A549 (cell line): ENCODE measurements around the gene TMOD2. TPM values are rescaled to one million over a fixed set of nuclear protein-coding genes. Genes with fewer than 3 reads are reported as not detected.

Experiments used
- ATAC-seq, 2 experiments: fragments of 200-7000 bp in 1 of 2; fragments of >200 bp in 1 of 2; cut with Nextera tagmentation in 1 of 2; cut with Tn5 transposase in 1 of 2; 3 replicates each; pipeline versions ENCODE4 v1.8.0 to v1.9.1; 2018 to 2020; ENCODE audit warnings: mild to moderate bottlenecking in 1 of 2, moderate library complexity in 1 of 2
- CTCF ChIA-PET: fragments of 300-600 bp; sonication (Branson Sonifier 250); formaldehyde crosslinking; extraction: SDS; loops from one replicate; lab custom pipeline; 2021; ENCODE audit warnings: antibody characterized with exemption, inconsistent platforms; lab: Yijun Ruan, JAX
- POLR2A ChIA-PET: fragments of 350-600 bp; formaldehyde crosslinking; extraction: SDS; loops from one replicate; lab custom pipeline; 2021; ENCODE audit warnings: antibody characterized with exemption, inconsistent platforms; lab: Yijun Ruan, JAX
- DNase-seq, 2 experiments: peaks; one replicate each; pipeline versions ENCODE4 v3.0.0 to v3.0.0-alpha.2; 2011 to 2016; ENCODE audit warnings: low read depth in 1 of 2, low spot score in 1 of 2
- FAIRE-seq: peaks from 2 replicates; lab custom pipeline; 2011; peaks lifted over from hg19 to GRCh38; lab: Jason Lieb, UNC
- H3K27ac ChIP-seq, 2 experiments: fragments of >200 bp; sonication (Bioruptor Twin); formaldehyde crosslinking; 3 replicates each; pipeline ENCODE4 v1.5.1; 2016 to 2017
- H3K4me1 ChIP-seq: fragments of >200 bp; sonication (Bioruptor Twin); formaldehyde crosslinking; 3 replicates; pipeline ENCODE4 v1.6.1; 2016
- H3K4me2 ChIP-seq: fragments of >200 bp; sonication (Bioruptor Twin); formaldehyde crosslinking; 3 replicates; pipeline ENCODE4 v1.6.1; 2016
- H3K4me3 ChIP-seq: fragments of >200 bp; sonication (Bioruptor Twin); formaldehyde crosslinking; 3 replicates; pipeline ENCODE4 v1.5.1; 2016
- H3K9me3 ChIP-seq: fragments of >200 bp; sonication (Bioruptor Twin); formaldehyde crosslinking; 3 replicates; pipeline ENCODE4 v1.6.1; 2016
- BHLHE40 ChIP-seq: IDR thresholded peaks from 2 replicates; pipeline ENCODE4 v1.6.1; 2012; ENCODE audit warnings: low read depth, low read length, inconsistent platforms
- CBX8 ChIP-seq: fragments of 200-600 bp; sonication (generic); IDR thresholded peaks from 2 replicates; pipeline ENCODE4 v1.6.1; 2016
- CHD2 ChIP-seq: fragments of 150-350 bp; IDR thresholded peaks from 2 replicates; pipeline ENCODE4 v1.6.1; 2014; ENCODE audit warnings: low read length; ENCODE audit not compliant: partially characterized antibody
- EHF ChIP-seq: fragments of 250-450 bp; sonication (Bioruptor Pico); IDR thresholded peaks from 2 replicates; pipeline ENCODE4 v1.5.0; 2020; ENCODE audit warnings: mild to moderate bottlenecking
- ESRRA ChIP-seq: fragments of 150-350 bp; IDR thresholded peaks from 2 replicates; pipeline ENCODE4 v1.6.1; 2014; ENCODE audit warnings: mild to moderate bottlenecking, low read length, borderline replicate concordance
- FOSB ChIP-seq: fragments of 250-450 bp; sonication (Bioruptor Pico); IDR thresholded peaks from 2 replicates; pipeline ENCODE4 v1.5.0; 2020; ENCODE audit warnings: mild to moderate bottlenecking, moderate library complexity
- FOSL2 ChIP-seq, 2 experiments: fragments of 450-650 bp in 1 of 2; fragments of >200 bp in 1 of 2; sonication (Bioruptor Twin) in 1 of 2; formaldehyde crosslinking; IDR thresholded peaks; 2 replicates each; pipeline versions ENCODE4 v1.5.0 to v1.6.1; 2016 to 2020; ENCODE audit warnings: mild to moderate bottlenecking in 1 of 2, moderate library complexity in 1 of 2
- FOXS1 ChIP-seq: fragments of 250-450 bp; sonication (Bioruptor Pico); IDR thresholded peaks from 2 replicates; pipeline ENCODE4 v1.5.0; 2020; ENCODE audit warnings: mild to moderate bottlenecking, moderate library complexity
- GATA3 ChIP-seq: IDR thresholded peaks from 2 replicates; pipeline ENCODE4 v1.6.1; 2012; ENCODE audit warnings: borderline replicate concordance
- HDAC2 ChIP-seq: fragments of 200-600 bp; sonication (generic); IDR thresholded peaks from 2 replicates; pipeline ENCODE4 v1.6.1; 2016
- HOXA7 ChIP-seq: fragments of 250-450 bp; sonication (Bioruptor Pico); IDR thresholded peaks from 2 replicates; pipeline ENCODE4 v1.5.0; 2020; ENCODE audit warnings: mild to moderate bottlenecking, moderate library complexity
- HOXB5 ChIP-seq: fragments of 250-450 bp; sonication (Bioruptor Pico); IDR thresholded peaks from 2 replicates; pipeline ENCODE4 v1.5.0; 2020; ENCODE audit warnings: mild to moderate bottlenecking, moderate library complexity
- MAZ ChIP-seq: fragments of 150-350 bp; IDR thresholded peaks from 2 replicates; pipeline ENCODE4 v1.6.1; 2014; ENCODE audit warnings: antibody characterized with exemption, low read depth, low read length, borderline replicate concordance
- NPAS2 ChIP-seq: fragments of 250-450 bp; sonication (Bioruptor Pico); IDR thresholded peaks from 2 replicates; pipeline ENCODE4 v1.8.0; 2022; ENCODE audit warnings: mild to moderate bottlenecking, moderate library complexity, borderline replicate concordance
- PHF8 ChIP-seq: fragments of 200-600 bp; sonication (generic); IDR thresholded peaks from 2 replicates; pipeline ENCODE4 v1.6.1; 2016; ENCODE audit warnings: low read depth, mild to moderate bottlenecking, antibody characterized with exemption, moderate library complexity, borderline replicate concordance
- POLR2AphosphoS2 ChIP-seq: conservative IDR thresholded peaks from 2 replicates; pipeline ENCODE4 v1.6.1; 2012; ENCODE audit warnings: low read length, improper control_type of control experiment, inconsistent platforms
- RAD21 ChIP-seq, 2 experiments: fragments of >200 bp in 1 of 2; sonication (Bioruptor Twin) in 1 of 2; formaldehyde crosslinking in 1 of 2; IDR thresholded peaks in 1 of 2; conservative IDR thresholded peaks in 1 of 2; 2 replicates in 1 of 2; 3 replicates in 1 of 2; pipeline ENCODE4 v1.6.1; 2012 to 2018; ENCODE audit warnings: inconsistent platforms in 1 of 2
- RFX5 ChIP-seq: fragments of 450-650 bp; IDR thresholded peaks from 2 replicates; pipeline ENCODE4 v1.7.1; 2014; ENCODE audit warnings: antibody characterized with exemption, mild to moderate bottlenecking, moderate library complexity
- RNF2 ChIP-seq: fragments of 200-600 bp; sonication (generic); IDR thresholded peaks from 2 replicates; pipeline ENCODE4 v1.6.1; 2016; ENCODE audit warnings: low read depth, mild to moderate bottlenecking, antibody characterized with exemption, moderate library complexity, borderline replicate concordance
- SMC3 ChIP-seq: fragments of >200 bp; sonication (Bioruptor Twin); formaldehyde crosslinking; IDR thresholded peaks from 3 replicates; pipeline ENCODE4 v1.6.1; 2018; ENCODE audit warnings: inconsistent platforms
- SREBF2 ChIP-seq: fragments of 450-650 bp; IDR thresholded peaks from 2 replicates; pipeline ENCODE4 v1.6.1; 2014; ENCODE audit warnings: mild to moderate bottlenecking, moderate library complexity
- TP53 ChIP-seq: fragments of 250-450 bp; sonication (Bioruptor Pico); IDR thresholded peaks from 2 replicates; pipeline ENCODE4 v1.5.0; 2021; ENCODE audit warnings: mild to moderate bottlenecking, moderate library complexity
- ZSCAN20 ChIP-seq: fragments of 250-450 bp; sonication (Bioruptor Pico); IDR thresholded peaks from 2 replicates; pipeline ENCODE4 v1.8.0; 2022; ENCODE audit warnings: mild to moderate bottlenecking, moderate library complexity
- WGBS: methylation state at CpG from one replicate; pipeline ENCODE4 v1.1.6; 2017; ENCODE audit errors: missing lambda C conversion rate; 5-methylcytosine and 5-hydroxymethylcytosine counted together
- polyA plus RNA-seq, 4 experiments: library from polyadenylated mRNA; depleted of rRNA in 3 of 4; stranded (reverse); fragments of >200 nt; fragmentation: RNase III in 1 of 4; extraction: RNeasy Plus Mini Kit Qiagen cat#74134 plus additional on column Dnase treatment in 1 of 4; gene quantifications; 2 replicates in 3 of 4; 3 replicates in 1 of 4; pipeline ENCODE4 v1.2.3, GENCODE V29; 2011 to 2017
- TF ChIP-seq, protein P1 (sequence below): IDR thresholded peaks from 2 replicates; pipeline ENCODE4 v1.6.1; 2012
- TF ChIP-seq, protein P2 (sequence below): fragments of >200 bp; sonication (Bioruptor Twin); formaldehyde crosslinking; IDR thresholded peaks from 3 replicates; pipeline ENCODE4 v1.6.1; 2016
- TF ChIP-seq, protein P3 (sequence below): fragments of >200 bp; sonication (Bioruptor Twin); formaldehyde crosslinking; IDR thresholded peaks from 2 replicates; pipeline ENCODE4 v1.6.1; 2016
- TF ChIP-seq, protein P4 (sequence below): IDR thresholded peaks from 2 replicates; pipeline ENCODE4 v1.6.1; 2012; ENCODE audit warnings: low read depth, borderline replicate concordance

The TMOD2 gene
- polyA plus RNA-seq, 2 of the 4 experiments (the other 2 are of a cell fraction): 2.1 to 2.5 TPM

- 84% methylated on average over 1 of the region's 1 CpG for WGBS
- DNase-seq (no peak), ATAC-seq (no peak), FAIRE-seq (no peak)
- POLR2A ChIA-PET: interaction anchor here (1.0 kb wide), 1 partner anchor 29 kb away, joined by 3 read pairs; the partner anchor contains the start of gene LYSMD2
- no peak for TF ChIP-seq NPAS2
- TF ChIP-seq EHF (CRISPR knock-in tag): no peak
- TF ChIP-seq HOXA7: no peak
- TF ChIP-seq CHD2: no peak
- no peak for TF ChIP-seq ZSCAN20 (CRISPR knock-in tag)
- TF ChIP-seq, protein P1, sequence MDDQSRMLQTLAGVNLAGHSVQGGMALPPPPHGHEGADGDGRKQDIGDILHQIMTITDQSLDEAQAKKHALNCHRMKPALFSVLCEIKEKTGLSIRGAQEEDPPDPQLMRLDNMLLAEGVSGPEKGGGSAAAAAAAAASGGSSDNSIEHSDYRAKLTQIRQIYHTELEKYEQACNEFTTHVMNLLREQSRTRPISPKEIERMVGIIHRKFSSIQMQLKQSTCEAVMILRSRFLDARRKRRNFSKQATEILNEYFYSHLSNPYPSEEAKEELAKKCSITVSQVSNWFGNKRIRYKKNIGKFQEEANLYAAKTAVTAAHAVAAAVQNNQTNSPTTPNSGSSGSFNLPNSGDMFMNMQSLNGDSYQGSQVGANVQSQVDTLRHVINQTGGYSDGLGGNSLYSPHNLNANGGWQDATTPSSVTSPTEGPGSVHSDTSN: no peak
- TF ChIP-seq CBX8: no peak
- TF ChIP-seq BHLHE40: no peak
- H3K27ac ChIP-seq: no peak overlapping the region
- H3K9me3 ChIP-seq: no peaks in the 10 kb centered on the region
- no peak overlapping the region for H3K4me2 ChIP-seq
- H3K4me3 ChIP-seq: no peak overlapping the region
- CTCF ChIA-PET: interaction anchor here (1.4 to 22.4 kb wide), 3 partner anchors 9 to 122 kb away, joined by 4 to 597 read pairs (median 83); no protein-coding TSS in a partner anchor
- H3K4me1 ChIP-seq: no peaks in the 10 kb centered on the region
Measured at GRCh38 chr15:51766341-51766740, 14.9 kb downstream of the TMOD2 start.

- Histone ChIP-seq H3K27ac (no peak overlapping the region), H3K4me1 (no peaks in the 10 kb centered on the region), H3K4me2 (no peak overlapping the region), H3K9me3 (no peaks in the 10 kb centered on the region), H3K4me3 (no peak overlapping the region)
- FAIRE-seq (no peak), ATAC-seq (no peak; a peak in 1 of 6 replicates), DNase-seq (no peak)
- CTCF ChIA-PET: interaction anchor here (0.9 to 22.4 kb wide), 5 partner anchors 8 to 123 kb away, joined by 3 to 597 read pairs (median 4); no protein-coding TSS in a partner anchor
- TF ChIP-seq, protein P2, sequence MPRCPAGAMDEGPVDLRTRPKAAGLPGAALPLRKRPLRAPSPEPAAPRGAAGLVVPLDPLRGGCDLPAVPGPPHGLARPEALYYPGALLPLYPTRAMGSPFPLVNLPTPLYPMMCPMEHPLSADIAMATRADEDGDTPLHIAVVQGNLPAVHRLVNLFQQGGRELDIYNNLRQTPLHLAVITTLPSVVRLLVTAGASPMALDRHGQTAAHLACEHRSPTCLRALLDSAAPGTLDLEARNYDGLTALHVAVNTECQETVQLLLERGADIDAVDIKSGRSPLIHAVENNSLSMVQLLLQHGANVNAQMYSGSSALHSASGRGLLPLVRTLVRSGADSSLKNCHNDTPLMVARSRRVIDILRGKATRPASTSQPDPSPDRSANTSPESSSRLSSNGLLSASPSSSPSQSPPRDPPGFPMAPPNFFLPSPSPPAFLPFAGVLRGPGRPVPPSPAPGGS: no peak
- TF ChIP-seq PHF8 (no peak), NPAS2 (no peak), RFX5 (no peak), SREBF2 (no peak), SMC3 (no peak)
- TF ChIP-seq, protein P3, sequence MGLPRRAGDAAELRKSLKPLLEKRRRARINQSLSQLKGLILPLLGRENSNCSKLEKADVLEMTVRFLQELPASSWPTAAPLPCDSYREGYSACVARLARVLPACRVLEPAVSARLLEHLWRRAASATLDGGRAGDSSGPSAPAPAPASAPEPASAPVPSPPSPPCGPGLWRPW: no peak
- WGBS: 55% methylated on average over 9 of the region's 9 CpGs
- POLR2A ChIA-PET: no interaction called here
Measured at GRCh38 chr15:51768018-51768417, 16.6 kb downstream of the TMOD2 start.

- Histone ChIP-seq H3K4me1 (no peaks in the 10 kb centered on the region), H3K4me2 (no peak overlapping the region), H3K27ac (no peak overlapping the region), H3K4me3 (no peak overlapping the region), H3K9me3 (no peaks in the 10 kb centered on the region)
- TF ChIP-seq HDAC2 (no peak), POLR2AphosphoS2 (no peak), EHF (CRISPR knock-in tag) (no peak), HOXB5 (CRISPR knock-in tag) (no peak), TP53 (no peak), RAD21 (conservative IDR thresholded peaks at IDR 0.05 in 1 of 2, IDR thresholded peaks at IDR 0.05 in 1 of 2) (no peak), RNF2 (no peak), MAZ (no peak), ZSCAN20 (CRISPR knock-in tag) (no peak), FOXS1 (CRISPR knock-in tag) (no peak), FOSL2 (IDR thresholded peaks at IDR 0.05) (no peak), FOSL2 (CRISPR knock-in tag; IDR thresholded peaks at IDR 0.05) (no peak), BHLHE40 (no peak), ESRRA (no peak), FOSB (CRISPR knock-in tag) (no peak), GATA3 (no peak)
- TF ChIP-seq, protein P4, sequence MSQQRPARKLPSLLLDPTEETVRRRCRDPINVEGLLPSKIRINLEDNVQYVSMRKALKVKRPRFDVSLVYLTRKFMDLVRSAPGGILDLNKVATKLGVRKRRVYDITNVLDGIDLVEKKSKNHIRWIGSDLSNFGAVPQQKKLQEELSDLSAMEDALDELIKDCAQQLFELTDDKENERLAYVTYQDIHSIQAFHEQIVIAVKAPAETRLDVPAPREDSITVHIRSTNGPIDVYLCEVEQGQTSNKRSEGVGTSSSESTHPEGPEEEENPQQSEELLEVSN: no peak
- DNase-seq: no peak
- ChIA-PET POLR2A (no interaction called here), CTCF (interaction anchor here (1.6 to 22.4 kb wide), 3 partner anchors 16 to 234 kb away, joined by 3 to 597 read pairs (median 193); partner anchors contain the start of gene TMOD2)
- no peak for ATAC-seq
- no peak for FAIRE-seq
- 37% methylated on average over 3 of the region's 3 CpGs for WGBS
Measured at GRCh38 chr15:51770902-51771301, 19.5 kb downstream of the TMOD2 start.
